ENCODE data around the gene DYNC2LI1.

GRCh38 chr2:43737855-43738254, 36.0 kb upstream of the DYNC2LI1 start:
- TF ChIP-seq CTCF (tag by site-specific recombination; IDR thresholded peaks at IDR 0.05) = no peak
- no peak for TF ChIP-seq SP2 (tag by site-specific recombination; IDR thresholded peaks at IDR 0.05)
- TF ChIP-seq ZNF214 (tag by site-specific recombination; IDR thresholded peaks at IDR 0.05; ENCODE audit: borderline replicate concordance) = no peak
- no peak for TF ChIP-seq ZNF239 (tag by site-specific recombination; IDR thresholded peaks at IDR 0.05)
- no peak for TF ChIP-seq KLF10 (tag by site-specific recombination; IDR thresholded peaks at IDR 0.05)

Measured in HEK293 (cell line).